WTC11 (cell line): ENCODE results near the gene AP3M1. TPM values are rescaled to one million over a fixed set of nuclear protein-coding genes. Genes with fewer than 3 reads are reported as not detected.

Experiments used
- ATAC-seq: fragments of 200-7000 bp; cut with Tn5 transposase; 2 replicates; pipeline ENCODE4 v1.10.0; 2021; ENCODE audit warnings: mild to moderate bottlenecking, moderate library complexity
- CTCF ChIA-PET: fragments of 300-600 bp; sonication (Branson Sonifier 250); formaldehyde crosslinking; loops from one replicate; lab custom pipeline; 2021; ENCODE audit warnings: antibody characterized with exemption; lab: Charles Lee
- POLR2A ChIA-PET: fragments of 350-600 bp; sonication (Branson Sonifier 250); formaldehyde crosslinking; loops from one replicate; lab custom pipeline; 2021; ENCODE audit warnings: antibody characterized with exemption; lab: Charles Lee
- DNase-seq: peaks from one replicate; pipeline ENCODE4 v3.0.0; 2021; ENCODE audit warnings: low spot score
- H3K27ac Mint-ChIP-seq: 2 replicates; pipeline ENCODE4 v1.8.0; 2021; ENCODE audit warnings: mixed read lengths
- H3K27me3 Mint-ChIP-seq: 2 replicates; pipeline ENCODE4 v1.8.0; 2021; ENCODE audit warnings: low read depth, mild to moderate bottlenecking, moderate library complexity, mixed read lengths
- H3K36me3 Mint-ChIP-seq: 2 replicates; pipeline ENCODE4 v1.8.0; 2021; ENCODE audit warnings: mixed read lengths
- H3K4me1 Mint-ChIP-seq: 2 replicates; pipeline ENCODE4 v1.8.0; 2022; ENCODE audit warnings: mixed read lengths
- H3K4me3 Mint-ChIP-seq: 2 replicates; pipeline ENCODE4 v1.8.0; 2021; ENCODE audit warnings: mild to moderate bottlenecking, moderate library complexity, mixed read lengths
- H3K9me3 Mint-ChIP-seq: 2 replicates; pipeline ENCODE4 v1.8.0; 2021; ENCODE audit warnings: mixed read lengths
- ATF1 ChIP-seq: sonication (generic); formaldehyde crosslinking; IDR thresholded peaks from 2 replicates; pipeline ENCODE4 v1.8.1; 2023; ENCODE audit warnings: mild to moderate bottlenecking, moderate library complexity, missing genetic modification reagents
- CREB1 ChIP-seq: sonication (generic); formaldehyde crosslinking; IDR thresholded peaks from 2 replicates; pipeline ENCODE4 v1.8.0; 2023; ENCODE audit warnings: mild to moderate bottlenecking, missing genetic modification reagents
- CREM ChIP-seq: sonication (generic); formaldehyde crosslinking; IDR thresholded peaks from 2 replicates; pipeline ENCODE4 v1.8.1; 2022; ENCODE audit warnings: mild to moderate bottlenecking, missing genetic modification reagents, moderate library complexity
- FOXP1 ChIP-seq: sonication (generic); formaldehyde crosslinking; IDR thresholded peaks from 2 replicates; pipeline ENCODE4 v1.8.0; 2022; ENCODE audit warnings: missing genetic modification reagents, mild to moderate bottlenecking, moderate library complexity, borderline replicate concordance
- NFATC4 ChIP-seq: fragments of 250-450 bp; sonication (Bioruptor Pico); IDR thresholded peaks from 2 replicates; pipeline ENCODE4 v1.9.0; 2021; ENCODE audit warnings: mild to moderate bottlenecking
- NR1H2 ChIP-seq: sonication (generic); formaldehyde crosslinking; IDR thresholded peaks from 2 replicates; pipeline ENCODE4 v1.9.0; 2021; ENCODE audit warnings: mild to moderate bottlenecking, moderate library complexity, missing genetic modification reagents
- NR3C1 ChIP-seq: sonication (generic); formaldehyde crosslinking; conservative IDR thresholded peaks from 2 replicates; pipeline ENCODE4 v1.8.1; 2023; ENCODE audit warnings: low read depth, mild to moderate bottlenecking, missing genetic modification reagents
- TEAD4 ChIP-seq: sonication (generic); formaldehyde crosslinking; IDR thresholded peaks from 2 replicates; pipeline ENCODE4 v1.8.0; 2022; ENCODE audit warnings: mild to moderate bottlenecking, missing genetic modification reagents
- ZBTB21 ChIP-seq: sonication (generic); formaldehyde crosslinking; IDR thresholded peaks from 2 replicates; pipeline ENCODE4 v1.8.1; 2023; ENCODE audit warnings: mild to moderate bottlenecking, missing genetic modification reagents, borderline replicate concordance
- ZNF121 ChIP-seq: sonication (generic); formaldehyde crosslinking; IDR thresholded peaks from 2 replicates; pipeline ENCODE4 v1.8.0; 2023; ENCODE audit warnings: missing genetic modification reagents
- ZNF232 ChIP-seq: sonication (generic); formaldehyde crosslinking; IDR thresholded peaks from 2 replicates; pipeline ENCODE4 v1.8.0; 2022; ENCODE audit warnings: mild to moderate bottlenecking, missing genetic modification reagents
- ZNF263 ChIP-seq: sonication (generic); formaldehyde crosslinking; IDR thresholded peaks from 2 replicates; pipeline ENCODE4 v1.8.1; 2022; ENCODE audit warnings: low read depth, mild to moderate bottlenecking, moderate library complexity, missing genetic modification reagents
- ZNF317 ChIP-seq: sonication (generic); formaldehyde crosslinking; IDR thresholded peaks from 2 replicates; pipeline ENCODE4 v1.8.1; 2023; ENCODE audit warnings: low read depth, mild to moderate bottlenecking, moderate library complexity, missing genetic modification reagents, borderline replicate concordance
- ZNF396 ChIP-seq: fragments of 250-450 bp; sonication (Bioruptor Pico); IDR thresholded peaks from 2 replicates; pipeline ENCODE4 v1.8.0; 2021; ENCODE audit warnings: mild to moderate bottlenecking, moderate library complexity, borderline replicate concordance
- ZNF423 ChIP-seq: fragments of 250-450 bp; sonication (Bioruptor Pico); IDR thresholded peaks from 2 replicates; pipeline ENCODE4 v2.1.2; 2022; ENCODE audit warnings: mild to moderate bottlenecking, moderate library complexity
- total RNA-seq: library from RNA; stranded (reverse); gene quantifications from 3 replicates; pipeline ENCODE4 v1.2.3, GENCODE V29; 2021
- TF ChIP-seq, protein P1 (sequence below): sonication (generic); formaldehyde crosslinking; conservative IDR thresholded peaks from 2 replicates; pipeline ENCODE4 v1.8.1; 2023; ENCODE audit warnings: mild to moderate bottlenecking, low read depth, missing genetic modification reagents, moderate library complexity
- TF ChIP-seq, protein P2 (sequence below): fragments of 250-450 bp; sonication (Bioruptor Pico); IDR thresholded peaks from 2 replicates; pipeline ENCODE4 v1.9.0; 2021; ENCODE audit warnings: moderate library complexity, mild to moderate bottlenecking, inconsistent platforms, borderline replicate concordance
- TF ChIP-seq, protein P3 (sequence below): fragments of 250-450 bp; sonication (Bioruptor Pico); IDR thresholded peaks from 2 replicates; pipeline ENCODE4 v1.8.0; 2021; ENCODE audit warnings: mild to moderate bottlenecking
- TF ChIP-seq, protein P4 (sequence below): sonication (generic); formaldehyde crosslinking; IDR thresholded peaks from 2 replicates; pipeline ENCODE4 v1.8.1; 2022; ENCODE audit warnings: missing genetic modification reagents, borderline replicate concordance
- TF ChIP-seq, protein P5 (sequence below): sonication (generic); formaldehyde crosslinking; IDR thresholded peaks from 2 replicates; pipeline ENCODE4 v1.8.1; 2022; ENCODE audit warnings: low read depth, mild to moderate bottlenecking, moderate library complexity, missing genetic modification reagents, borderline replicate concordance
- TF ChIP-seq, protein P6 (sequence below): sonication (generic); formaldehyde crosslinking; IDR thresholded peaks from 2 replicates; pipeline ENCODE4 v1.8.0; 2022; ENCODE audit warnings: mild to moderate bottlenecking, missing genetic modification reagents

AP3M1 gene
- total RNA-seq, 1 experiment from 2014 or later, result 37.3 TPM

DNA sequence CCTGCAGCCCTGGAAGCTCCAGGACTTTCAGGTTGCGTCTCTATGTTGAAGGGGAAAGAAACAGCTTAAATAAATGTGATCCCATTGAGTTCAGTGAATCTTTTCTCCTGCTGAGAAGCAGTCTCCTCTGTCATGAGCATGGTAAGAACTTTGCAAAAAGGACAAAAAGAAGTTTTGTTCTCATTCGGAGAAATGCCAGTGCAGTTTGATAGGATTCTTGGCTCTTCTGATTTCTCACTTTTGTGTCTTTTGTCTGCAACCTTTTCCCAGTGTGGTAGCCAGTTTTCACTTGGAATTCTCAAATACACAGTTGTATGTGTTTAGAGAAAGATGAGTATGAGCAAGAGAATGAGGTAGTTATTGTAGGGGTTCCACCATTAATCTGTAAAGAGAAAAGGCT is 64.3 kb downstream of the AP3M1 start:
- no peaks in the 10 kb centered on the region for H3K27me3 Mint-ChIP-seq
- peaks cover 67% of the 10 kb centered on the region for H3K36me3 Mint-ChIP-seq
- ChIA-PET CTCF (interaction anchor here (1.0 kb wide), 1 partner anchor 206 kb away, joined by 3 read pairs; no protein-coding TSS in a partner anchor), POLR2A (no interaction called here)
- H3K27ac Mint-ChIP-seq, result peak overlapping the region; percentile 66
- no peak overlapping the region for H3K4me3 Mint-ChIP-seq
- H3K9me3 Mint-ChIP-seq, result no peaks in the 10 kb centered on the region
- H3K4me1 Mint-ChIP-seq, result peaks cover 3% of the 10 kb centered on the region
- TF ChIP-seq, protein P1, sequence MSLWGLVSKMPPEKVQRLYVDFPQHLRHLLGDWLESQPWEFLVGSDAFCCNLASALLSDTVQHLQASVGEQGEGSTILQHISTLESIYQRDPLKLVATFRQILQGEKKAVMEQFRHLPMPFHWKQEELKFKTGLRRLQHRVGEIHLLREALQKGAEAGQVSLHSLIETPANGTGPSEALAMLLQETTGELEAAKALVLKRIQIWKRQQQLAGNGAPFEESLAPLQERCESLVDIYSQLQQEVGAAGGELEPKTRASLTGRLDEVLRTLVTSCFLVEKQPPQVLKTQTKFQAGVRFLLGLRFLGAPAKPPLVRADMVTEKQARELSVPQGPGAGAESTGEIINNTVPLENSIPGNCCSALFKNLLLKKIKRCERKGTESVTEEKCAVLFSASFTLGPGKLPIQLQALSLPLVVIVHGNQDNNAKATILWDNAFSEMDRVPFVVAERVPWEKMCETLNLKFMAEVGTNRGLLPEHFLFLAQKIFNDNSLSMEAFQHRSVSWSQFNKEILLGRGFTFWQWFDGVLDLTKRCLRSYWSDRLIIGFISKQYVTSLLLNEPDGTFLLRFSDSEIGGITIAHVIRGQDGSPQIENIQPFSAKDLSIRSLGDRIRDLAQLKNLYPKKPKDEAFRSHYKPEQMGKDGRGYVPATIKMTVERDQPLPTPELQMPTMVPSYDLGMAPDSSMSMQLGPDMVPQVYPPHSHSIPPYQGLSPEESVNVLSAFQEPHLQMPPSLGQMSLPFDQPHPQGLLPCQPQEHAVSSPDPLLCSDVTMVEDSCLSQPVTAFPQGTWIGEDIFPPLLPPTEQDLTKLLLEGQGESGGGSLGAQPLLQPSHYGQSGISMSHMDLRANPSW (CRISPR knock-in tag), result no peak
- TF ChIP-seq ZNF263 (CRISPR knock-in tag), result no peak
- no peak for TF ChIP-seq NR3C1 (CRISPR knock-in tag)
- no peak for TF ChIP-seq CREB1
- TF ChIP-seq ZNF317 (CRISPR knock-in tag), result no peak
- no peak for TF ChIP-seq NFATC4
- ATAC-seq (no peak), DNase-seq (no peak)

DNA sequence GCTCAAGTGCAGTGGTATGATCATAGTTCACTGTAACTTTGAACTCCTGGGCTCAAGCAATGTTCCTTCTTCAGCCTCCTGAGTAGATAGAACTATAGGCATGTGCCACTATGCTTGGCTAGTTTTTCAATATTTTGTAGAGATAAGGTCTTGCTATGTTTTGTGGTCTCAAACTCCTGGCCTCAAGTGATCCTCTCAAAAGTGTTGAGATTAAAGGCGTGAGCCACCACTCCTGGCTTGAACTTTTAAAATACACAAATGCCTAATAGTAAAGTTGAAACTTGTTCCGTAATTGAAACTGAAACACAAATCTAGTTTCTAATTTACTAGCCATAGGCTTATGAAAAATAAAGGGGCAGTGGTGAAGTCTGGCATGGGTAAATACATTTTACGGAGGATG is 65.7 kb downstream of the AP3M1 start:
- Mint-ChIP-seq H3K27me3 (no peaks in the 10 kb centered on the region), H3K4me3 (no peak overlapping the region), H3K36me3 (peaks cover 55% of the 10 kb centered on the region), H3K4me1 (peaks cover 17% of the 10 kb centered on the region), H3K9me3 (no peaks in the 10 kb centered on the region), H3K27ac (no peak overlapping the region)
- DNase-seq (no peak), ATAC-seq (no peak)
- TF ChIP-seq TEAD4 (CRISPR knock-in tag) (no peak), ZBTB21 (no peak), NR1H2 (CRISPR knock-in tag) (no peak), CREM (CRISPR knock-in tag) (no peak), ZNF232 (CRISPR knock-in tag) (no peak)
- TF ChIP-seq, protein P2, sequence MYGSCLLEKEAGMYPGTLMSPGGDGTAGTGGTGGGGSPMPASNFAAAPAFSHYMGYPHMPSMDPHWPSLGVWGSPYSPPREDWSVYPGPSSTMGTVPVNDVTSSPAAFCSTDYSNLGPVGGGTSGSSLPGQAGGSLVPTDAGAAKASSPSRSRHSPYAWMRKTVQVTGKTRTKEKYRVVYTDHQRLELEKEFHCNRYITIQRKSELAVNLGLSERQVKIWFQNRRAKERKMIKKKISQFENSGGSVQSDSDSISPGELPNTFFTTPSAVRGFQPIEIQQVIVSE (CRISPR knock-in tag), result no peak
- TF ChIP-seq, protein P3, sequence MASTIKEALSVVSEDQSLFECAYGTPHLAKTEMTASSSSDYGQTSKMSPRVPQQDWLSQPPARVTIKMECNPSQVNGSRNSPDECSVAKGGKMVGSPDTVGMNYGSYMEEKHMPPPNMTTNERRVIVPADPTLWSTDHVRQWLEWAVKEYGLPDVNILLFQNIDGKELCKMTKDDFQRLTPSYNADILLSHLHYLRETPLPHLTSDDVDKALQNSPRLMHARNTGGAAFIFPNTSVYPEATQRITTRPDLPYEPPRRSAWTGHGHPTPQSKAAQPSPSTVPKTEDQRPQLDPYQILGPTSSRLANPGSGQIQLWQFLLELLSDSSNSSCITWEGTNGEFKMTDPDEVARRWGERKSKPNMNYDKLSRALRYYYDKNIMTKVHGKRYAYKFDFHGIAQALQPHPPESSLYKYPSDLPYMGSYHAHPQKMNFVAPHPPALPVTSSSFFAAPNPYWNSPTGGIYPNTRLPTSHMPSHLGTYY, result no peak
- ChIA-PET POLR2A (no interaction called here), CTCF (no interaction called here)

DNA sequence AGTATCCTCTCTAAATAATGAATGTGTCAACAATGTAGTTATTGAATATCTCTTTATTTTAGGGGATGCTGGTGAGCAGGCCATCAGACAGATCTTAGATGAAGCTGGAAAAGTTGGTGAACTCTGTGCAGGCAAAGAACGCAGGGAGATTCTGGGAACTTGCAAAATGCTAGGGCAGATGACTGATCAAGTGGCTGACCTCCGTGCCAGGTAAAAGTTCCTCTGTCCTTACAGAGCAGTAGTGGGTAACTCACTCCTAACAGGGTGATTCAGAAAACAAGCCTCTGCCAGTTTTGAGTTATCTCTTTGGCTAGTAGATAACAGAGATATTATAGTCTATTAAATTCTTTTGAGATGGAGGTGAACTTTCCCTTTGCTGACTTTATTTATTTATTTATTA is 67.3 kb downstream of the AP3M1 start:
- Mint-ChIP-seq H3K27ac (peak overlapping the region; percentile 60; the same call in 1 of the 2 replicates), H3K4me1 (peaks cover 33% of the 10 kb centered on the region), H3K27me3 (no peaks in the 10 kb centered on the region), H3K9me3 (no peaks in the 10 kb centered on the region), H3K36me3 (peaks cover 39% of the 10 kb centered on the region), H3K4me3 (no peak overlapping the region)
- ChIA-PET POLR2A (no interaction called here), CTCF (no interaction called here)
- ATAC-seq (no peak), DNase-seq (no peak)
- TF ChIP-seq ZNF121 (no peak), FOXP1 (no peak), ATF1 (no peak), ZNF396 (CRISPR knock-in tag) (no peak), ZNF423 (CRISPR knock-in tag) (no peak)
- TF ChIP-seq, protein P4, sequence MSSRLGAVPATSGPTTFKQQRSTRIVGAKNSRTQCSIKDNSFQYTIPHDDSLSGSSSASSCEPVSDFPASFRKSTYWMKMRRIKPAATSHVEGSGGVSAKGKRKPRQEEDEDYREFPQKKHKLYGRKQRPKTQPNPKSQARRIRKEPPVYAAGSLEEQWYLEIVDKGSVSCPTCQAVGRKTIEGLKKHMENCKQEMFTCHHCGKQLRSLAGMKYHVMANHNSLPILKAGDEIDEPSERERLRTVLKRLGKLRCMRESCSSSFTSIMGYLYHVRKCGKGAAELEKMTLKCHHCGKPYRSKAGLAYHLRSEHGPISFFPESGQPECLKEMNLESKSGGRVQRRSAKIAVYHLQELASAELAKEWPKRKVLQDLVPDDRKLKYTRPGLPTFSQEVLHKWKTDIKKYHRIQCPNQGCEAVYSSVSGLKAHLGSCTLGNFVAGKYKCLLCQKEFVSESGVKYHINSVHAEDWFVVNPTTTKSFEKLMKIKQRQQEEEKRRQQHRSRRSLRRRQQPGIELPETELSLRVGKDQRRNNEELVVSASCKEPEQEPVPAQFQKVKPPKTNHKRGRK (CRISPR knock-in tag), result no peak
- TF ChIP-seq, protein P1 (CRISPR knock-in tag), result no peak
- TF ChIP-seq, protein P5, sequence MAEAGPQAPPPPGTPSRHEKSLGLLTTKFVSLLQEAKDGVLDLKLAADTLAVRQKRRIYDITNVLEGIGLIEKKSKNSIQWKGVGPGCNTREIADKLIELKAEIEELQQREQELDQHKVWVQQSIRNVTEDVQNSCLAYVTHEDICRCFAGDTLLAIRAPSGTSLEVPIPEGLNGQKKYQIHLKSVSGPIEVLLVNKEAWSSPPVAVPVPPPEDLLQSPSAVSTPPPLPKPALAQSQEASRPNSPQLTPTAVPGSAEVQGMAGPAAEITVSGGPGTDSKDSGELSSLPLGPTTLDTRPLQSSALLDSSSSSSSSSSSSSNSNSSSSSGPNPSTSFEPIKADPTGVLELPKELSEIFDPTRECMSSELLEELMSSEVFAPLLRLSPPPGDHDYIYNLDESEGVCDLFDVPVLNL (CRISPR knock-in tag), result no peak
- TF ChIP-seq, protein P6, sequence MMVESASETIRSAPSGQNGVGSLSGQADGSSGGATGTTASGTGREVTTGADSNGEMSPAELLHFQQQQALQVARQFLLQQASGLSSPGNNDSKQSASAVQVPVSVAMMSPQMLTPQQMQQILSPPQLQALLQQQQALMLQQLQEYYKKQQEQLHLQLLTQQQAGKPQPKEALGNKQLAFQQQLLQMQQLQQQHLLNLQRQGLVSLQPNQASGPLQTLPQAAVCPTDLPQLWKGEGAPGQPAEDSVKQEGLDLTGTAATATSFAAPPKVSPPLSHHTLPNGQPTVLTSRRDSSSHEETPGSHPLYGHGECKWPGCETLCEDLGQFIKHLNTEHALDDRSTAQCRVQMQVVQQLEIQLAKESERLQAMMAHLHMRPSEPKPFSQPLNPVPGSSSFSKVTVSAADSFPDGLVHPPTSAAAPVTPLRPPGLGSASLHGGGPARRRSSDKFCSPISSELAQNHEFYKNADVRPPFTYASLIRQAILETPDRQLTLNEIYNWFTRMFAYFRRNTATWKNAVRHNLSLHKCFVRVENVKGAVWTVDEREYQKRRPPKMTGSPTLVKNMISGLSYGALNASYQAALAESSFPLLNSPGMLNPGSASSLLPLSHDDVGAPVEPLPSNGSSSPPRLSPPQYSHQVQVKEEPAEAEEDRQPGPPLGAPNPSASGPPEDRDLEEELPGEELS (CRISPR knock-in tag), result no peak
